ENCODE measurements around the gene LIPN.

GRCh38 chr10:88745633-88746032 is 14.2 kb upstream of the LIPN start:
- TF ChIP-seq CTCF (IDR thresholded peaks at IDR 0.05) (no peak), POLR2A (IDR thresholded peaks at IDR 0.05) (no peak)
